HK-2 (cell line): ENCODE measurements around the gene CHST14.
A peak's percentile ranks its signal among the peaks of the same experiment; 100 is the strongest.

Experiments used
- DNase-seq: peaks from one replicate; pipeline ENCODE4 v3.0.0-alpha.2; 2018; ENCODE audit not compliant: unreplicated experiment

Gene CHST14

GRCh38 chr15:40463279-40463678 lies 7.5 kb upstream of the CHST14 start:
- DNase-seq, result no peak

DNA sequence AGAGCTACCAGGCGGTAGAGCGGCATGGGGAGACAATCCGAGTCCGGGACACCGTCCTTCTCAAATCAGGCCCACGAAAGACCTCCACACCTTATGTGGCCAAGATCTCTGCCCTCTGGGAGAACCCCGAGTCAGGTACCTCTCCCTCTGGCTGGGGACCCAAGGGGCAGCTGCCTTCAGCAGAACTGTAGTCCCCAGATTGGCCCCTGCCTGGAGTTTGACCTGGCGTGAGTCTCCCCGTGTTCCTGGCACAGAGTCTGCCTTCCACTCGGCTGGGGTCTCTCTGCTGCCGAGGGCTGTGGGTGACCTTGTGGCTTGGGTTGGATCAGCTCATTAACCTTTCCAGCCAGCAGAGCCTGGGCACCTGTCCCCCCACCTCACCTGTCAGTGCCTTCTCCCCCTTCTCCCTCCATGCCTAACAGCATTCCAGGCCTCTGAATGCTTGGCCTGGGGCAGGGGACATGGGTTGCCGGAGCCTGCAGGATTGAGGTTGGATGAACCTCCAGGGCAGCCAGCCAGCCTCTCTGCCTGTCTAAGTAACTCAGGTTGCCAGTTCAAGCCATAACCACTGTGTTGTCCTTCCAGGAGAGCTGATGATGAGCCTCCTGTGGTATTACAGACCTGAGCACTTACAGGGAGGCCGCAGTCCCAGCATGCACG lies 6.8 kb upstream of the CHST14 start:
- no peak for DNase-seq

GRCh38 chr15:40464595-40465185 lies 6.1 kb upstream of the CHST14 start:
- no peak for DNase-seq

GRCh38 chr15:40465939-40466338 lies 4.8 kb upstream of the CHST14 start:
- no peak for DNase-seq

DNA sequence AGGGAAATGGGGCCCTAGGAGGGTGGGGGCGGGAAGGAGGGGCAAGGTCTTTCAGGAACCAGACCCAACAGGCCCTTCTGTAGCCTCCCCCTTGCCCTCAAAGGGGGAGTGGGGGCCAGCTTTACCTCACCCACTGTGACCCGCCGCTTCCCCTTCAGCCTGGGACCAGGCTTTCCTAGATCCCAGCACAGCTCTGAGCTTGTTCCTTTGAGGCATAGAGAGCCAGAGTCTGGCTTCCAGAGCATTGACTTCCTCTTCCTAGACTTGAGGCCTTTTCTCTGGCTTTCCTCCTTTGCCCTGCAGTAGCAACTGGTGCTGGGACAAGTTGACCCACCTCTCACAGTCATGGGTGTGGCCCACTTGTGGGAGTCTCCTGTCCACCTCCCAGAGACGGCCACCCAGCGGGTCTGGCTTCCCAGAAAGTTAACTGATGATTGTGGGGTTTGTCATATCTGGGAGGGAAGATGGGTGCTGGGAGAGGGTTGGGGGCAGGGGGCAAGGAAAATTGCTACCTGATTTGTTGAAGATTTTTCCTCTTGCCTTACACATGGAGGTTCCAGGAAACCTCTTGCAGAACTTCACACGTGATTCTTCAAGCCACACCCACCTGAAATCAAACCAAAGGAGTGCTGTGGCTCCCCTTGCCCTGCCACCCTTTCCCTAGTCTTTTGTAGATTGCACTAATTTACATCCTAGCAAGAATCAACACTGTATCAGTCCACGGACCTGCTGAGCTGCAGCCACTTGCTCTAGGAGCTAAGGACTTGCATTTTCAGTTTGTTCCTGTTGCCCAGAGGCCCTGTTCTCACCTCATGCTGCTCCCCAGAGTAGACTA lies 4.1 kb upstream of the CHST14 start:
- DNase-seq, result no peak

GRCh38 chr15:40467261-40467615 lies 3.5 kb upstream of the CHST14 start:
- DNase-seq, result no peak

DNA sequence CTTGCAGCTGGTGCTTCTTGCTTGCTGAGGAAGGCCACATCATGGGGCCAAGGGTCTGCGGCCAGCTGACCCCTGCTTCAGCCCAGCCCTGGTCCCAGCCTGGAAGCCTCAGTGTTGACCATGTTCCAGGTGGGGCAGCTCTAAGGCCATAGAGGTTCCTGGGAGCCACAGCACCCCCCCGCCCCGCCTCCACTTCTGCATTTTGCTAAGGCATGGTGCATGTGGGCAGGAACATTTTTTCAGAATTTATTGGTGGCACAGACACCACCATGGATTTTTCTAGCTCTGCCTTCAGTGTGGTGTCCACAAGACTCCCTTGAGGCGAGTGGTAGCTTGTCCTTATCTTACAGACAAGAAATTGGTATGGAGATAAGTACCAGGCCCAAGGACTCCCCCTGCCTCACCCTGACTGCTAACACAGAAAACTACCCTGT lies 1.9 kb upstream of the CHST14 start:
- DNase-seq, result no peak

GRCh38 chr15:40469776-40470390 lies 901 bp upstream of the CHST14 start:
- DNase-seq, result no peak

DNA sequence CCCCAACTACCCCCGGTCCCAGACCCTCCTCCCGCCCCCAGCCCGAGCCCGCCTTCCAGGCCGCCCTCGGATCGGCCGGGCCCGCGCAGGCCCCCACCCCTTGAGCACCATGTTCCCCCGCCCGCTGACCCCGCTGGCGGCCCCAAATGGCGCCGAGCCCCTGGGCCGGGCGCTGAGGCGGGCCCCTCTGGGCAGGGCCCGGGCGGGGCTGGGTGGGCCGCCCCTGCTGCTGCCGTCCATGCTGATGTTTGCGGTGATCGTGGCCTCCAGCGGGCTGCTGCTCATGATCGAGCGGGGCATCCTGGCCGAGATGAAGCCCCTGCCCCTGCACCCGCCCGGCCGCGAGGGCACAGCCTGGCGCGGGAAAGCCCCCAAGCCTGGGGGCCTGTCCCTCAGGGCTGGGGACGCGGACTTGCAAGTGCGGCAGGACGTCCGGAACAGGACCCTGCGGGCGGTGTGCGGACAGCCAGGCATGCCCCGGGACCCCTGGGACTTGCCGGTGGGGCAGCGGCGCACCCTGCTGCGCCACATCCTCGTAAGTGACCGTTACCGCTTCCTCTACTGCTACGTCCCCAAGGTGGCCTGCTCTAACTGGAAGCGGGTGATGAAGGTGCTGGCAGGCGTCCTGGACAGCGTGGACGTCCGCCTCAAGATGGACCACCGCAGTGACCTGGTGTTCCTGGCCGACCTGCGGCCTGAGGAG lies 472 bp downstream of the CHST14 start:
- DNase-seq, result peak; percentile 33

DNA sequence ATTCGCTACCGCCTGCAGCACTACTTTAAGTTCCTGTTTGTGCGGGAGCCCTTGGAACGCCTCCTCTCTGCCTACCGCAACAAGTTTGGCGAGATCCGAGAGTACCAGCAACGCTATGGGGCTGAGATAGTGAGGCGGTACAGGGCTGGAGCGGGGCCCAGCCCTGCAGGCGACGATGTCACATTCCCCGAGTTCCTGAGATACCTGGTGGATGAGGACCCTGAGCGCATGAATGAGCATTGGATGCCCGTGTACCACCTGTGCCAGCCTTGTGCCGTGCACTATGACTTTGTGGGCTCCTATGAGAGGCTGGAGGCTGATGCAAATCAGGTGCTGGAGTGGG lies 995 bp downstream of the CHST14 start:
- DNase-seq, result no peak

DNA sequence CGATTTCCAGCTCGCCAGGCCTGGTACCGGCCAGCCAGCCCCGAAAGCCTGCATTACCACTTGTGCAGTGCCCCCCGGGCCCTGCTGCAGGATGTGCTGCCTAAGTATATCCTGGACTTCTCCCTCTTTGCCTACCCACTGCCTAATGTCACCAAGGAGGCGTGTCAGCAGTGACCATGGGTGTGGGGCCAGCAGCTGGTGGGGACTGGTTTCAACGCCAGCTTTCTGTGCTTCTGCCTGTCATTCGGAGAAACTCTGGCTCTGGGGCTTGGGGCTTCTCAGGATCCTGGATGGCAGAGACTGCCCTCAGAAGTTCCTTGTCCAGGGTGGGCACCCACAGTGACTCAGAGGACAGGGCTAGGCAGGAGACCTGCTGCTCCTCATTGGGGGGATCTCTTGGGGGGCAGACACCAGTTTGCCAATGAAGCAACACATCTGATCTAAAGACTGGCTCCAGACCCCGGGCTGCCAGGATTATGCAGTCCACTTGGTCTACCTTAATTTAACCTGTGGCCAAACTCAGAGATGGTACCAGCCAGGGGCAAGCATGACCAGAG lies 1.5 kb downstream of the CHST14 start:
- DNase-seq, result no peak

- DNase-seq, result no peak
Measured at GRCh38 chr15:40474581-40474980, 3.8 kb downstream of the CHST14 start.

GRCh38 chr15:40477642-40478327 lies 7.0 kb downstream of the CHST14 start:
- no peak for DNase-seq

GRCh38 chr15:40479024-40479423 lies 8.2 kb downstream of the CHST14 start:
- no peak for DNase-seq

- DNase-seq, result no peak
Measured at GRCh38 chr15:40481341-40482074, 10.7 kb downstream of the CHST14 start.

GRCh38 chr15:40483919-40484318 lies 13.1 kb downstream of the CHST14 start:
- DNase-seq, result no peak

DNA sequence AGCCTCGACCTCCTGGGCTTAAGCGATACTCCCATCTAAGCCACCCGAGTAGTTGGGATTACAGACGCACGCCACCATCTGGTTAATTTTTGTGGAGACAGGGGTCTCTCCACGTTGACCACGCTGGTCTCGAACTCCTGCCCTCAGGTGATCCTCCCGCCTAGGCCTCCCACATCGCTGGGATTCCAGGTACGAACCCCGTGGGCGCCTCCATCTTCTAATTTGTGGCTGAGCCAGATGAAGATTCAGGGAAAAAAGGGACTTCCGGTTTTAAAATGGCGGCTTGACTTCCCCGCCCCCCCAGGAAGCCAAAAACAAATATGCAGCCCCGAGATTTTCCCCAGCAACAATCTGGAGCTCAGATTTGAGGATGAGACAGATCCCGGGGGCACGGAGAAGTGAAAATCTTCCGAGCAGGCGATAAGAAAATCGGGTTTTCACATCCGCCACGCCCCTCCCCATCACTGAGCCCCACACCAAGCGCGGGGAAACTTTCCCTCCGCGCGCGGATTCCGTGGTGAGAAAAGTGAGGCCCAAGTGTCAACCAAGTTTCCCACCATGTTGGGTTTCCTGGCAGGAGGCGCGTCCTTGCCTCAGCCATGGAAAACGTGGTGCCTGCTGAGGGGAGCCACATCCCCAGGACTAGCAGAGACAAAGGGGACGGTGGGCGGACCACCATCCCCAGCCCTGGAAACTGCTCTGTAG lies 15.4 kb downstream of the CHST14 start:
- DNase-seq, result no peak

- DNase-seq, result no peak
Measured at GRCh38 chr15:40487816-40488682, 17.3 kb downstream of the CHST14 start.
